HG03066 (cell line): Measurements from ENCODE around the gene PABPN1.

Source experiments
- ATAC-seq: cut with Tn5 transposase; IDR thresholded peaks from one replicate; pipeline ENCODE4 v1.9.1; 2021; ENCODE audit warnings: low read depth; ENCODE audit not compliant: unreplicated experiment

PABPN1 gene

DNA sequence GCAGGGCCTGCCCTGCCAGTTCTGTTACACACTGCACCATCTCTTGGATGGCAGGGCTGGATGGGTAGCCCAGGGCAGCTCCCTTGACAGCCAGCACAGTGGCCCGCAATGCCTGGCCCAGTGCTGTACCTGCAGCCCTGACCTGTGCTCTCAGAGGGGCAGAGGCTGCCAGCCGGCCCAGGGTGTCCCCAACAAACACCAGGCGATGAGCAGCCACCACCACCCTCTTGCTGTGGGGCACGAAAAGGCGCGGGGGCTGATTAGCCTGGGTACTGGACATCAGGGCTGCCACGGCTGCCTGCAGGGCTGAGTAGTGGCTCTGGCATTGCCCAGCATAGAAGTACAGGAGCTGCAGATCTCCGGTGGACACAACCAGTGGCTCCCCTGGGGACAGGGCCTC is 36.0 kb downstream of the PABPN1 start:
- no peak for ATAC-seq

- ATAC-seq, result no peak
Observed at GRCh38 chr14:23358042-23358441, 36.8 kb downstream of the PABPN1 start.

GRCh38 chr14:23358553-23359166 is 37.4 kb downstream of the PABPN1 start:
- ATAC-seq, result no peak

GRCh38 chr14:23359167-23359626 is 37.9 kb downstream of the PABPN1 start:
- ATAC-seq, result no peak

DNA sequence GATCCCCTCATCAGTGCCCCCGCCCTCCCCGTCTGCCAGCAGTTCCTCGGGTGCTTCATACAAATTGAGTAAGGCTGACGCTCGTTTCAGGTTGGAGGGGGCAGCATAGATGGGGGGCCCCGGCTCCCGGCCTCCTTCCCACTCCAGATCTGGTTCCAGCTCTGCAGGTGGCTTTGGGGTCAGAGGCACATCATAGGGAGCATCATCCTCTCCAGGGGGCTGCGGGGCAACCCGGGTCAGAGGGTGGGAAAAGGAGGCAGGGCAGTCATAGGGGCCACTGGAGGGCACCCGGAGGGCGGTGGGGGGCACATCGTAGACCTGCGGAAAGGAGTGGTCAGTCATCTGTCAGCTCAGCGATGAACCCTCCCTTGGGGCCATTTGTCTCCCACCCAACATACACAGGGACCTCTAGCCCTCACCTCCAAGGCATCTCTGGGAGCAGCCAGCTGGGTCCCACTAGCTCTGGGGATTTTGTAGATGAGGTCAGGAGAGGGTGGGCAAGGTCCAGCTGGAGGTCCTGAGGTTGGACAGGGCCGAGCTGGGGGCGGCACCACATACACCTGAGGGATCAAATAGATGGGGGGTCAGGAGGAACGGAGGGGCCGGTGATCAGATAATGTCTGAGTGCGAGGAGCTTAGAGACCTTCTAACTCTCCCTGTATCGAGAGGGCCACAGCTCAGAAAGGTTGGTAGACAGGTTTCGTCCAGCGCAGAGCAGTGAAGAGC is 38.6 kb downstream of the PABPN1 start:
- no peak for ATAC-seq

- no peak for ATAC-seq
Observed at GRCh38 chr14:23360496-23360895, 39.2 kb downstream of the PABPN1 start.

DNA sequence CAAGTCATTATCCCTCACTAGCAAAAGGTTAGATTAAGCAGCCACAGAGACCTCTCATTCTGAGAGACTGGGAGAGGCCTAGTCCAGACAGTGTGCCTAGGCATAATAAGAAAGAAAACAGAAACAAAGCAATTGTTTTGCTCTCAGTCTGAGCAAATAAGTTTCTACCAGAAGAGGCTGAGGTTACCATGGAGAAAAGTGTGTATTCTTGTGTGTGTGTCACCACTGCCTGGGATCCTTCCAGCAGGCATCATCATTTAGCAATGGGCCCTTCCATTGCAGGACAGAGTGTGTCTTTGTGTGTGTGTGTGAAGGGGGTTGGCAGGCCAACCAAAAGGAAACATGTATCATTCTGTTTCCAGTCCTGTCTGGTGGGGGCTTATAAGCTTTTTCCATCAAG is 40.1 kb downstream of the PABPN1 start:
- ATAC-seq, result no peak

- ATAC-seq, result no peak
Observed at GRCh38 chr14:23361763-23362162, 40.5 kb downstream of the PABPN1 start.

- ATAC-seq, result no peak
Observed at GRCh38 chr14:23362200-23362599, 40.9 kb downstream of the PABPN1 start.

DNA sequence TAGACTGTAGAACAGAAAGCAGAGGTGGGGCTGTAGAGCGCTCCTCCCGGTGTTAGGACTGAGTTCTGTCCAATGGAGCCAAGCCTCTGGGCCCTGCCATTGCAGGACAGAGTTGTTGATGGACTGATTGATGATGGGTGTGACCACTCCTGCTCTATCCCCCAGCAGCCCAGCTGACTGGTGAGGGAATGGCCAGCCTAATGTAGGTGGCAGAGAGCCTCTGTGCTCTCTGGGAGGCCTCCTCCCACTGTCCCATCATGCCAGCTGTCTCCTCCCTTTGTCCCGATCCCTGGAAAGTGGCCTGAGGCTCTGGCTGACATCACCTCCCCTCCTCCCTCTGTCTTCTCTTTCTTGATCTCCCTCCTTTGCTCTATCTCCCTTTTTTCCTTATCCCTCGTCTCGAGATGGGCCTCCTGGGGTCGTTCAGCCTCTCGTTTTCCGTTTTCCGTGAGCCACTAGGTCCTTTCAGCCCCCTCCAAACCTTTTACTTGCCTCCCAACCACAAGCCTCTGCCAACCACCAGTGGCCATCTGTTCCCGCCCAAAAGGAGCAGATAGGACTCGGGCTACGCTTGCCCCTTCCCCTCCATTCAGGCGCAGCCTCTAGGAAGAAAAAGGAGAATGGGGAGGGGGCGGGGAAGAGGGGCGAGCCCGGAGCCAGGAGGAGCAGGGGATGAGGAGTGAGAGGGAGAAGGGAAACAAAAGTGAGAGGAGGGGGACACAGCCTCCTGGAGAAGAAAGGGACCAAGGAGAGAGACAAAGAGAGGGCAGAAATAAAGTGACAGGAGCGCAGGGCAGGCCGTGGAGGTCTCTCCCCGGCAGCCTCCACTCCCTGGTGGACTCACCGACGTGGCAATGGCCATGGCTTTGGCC is 43.1 kb downstream of the PABPN1 start:
- no peak for ATAC-seq

GRCh38 chr14:23365036-23365731 is 43.9 kb downstream of the PABPN1 start, which contains the start of gene EFS:
TSS of gene EFS (minus strand) at chr14:23365172. CDS start at chr14:23365025, 147 bp downstream.
- ATAC-seq, result no peak

DNA sequence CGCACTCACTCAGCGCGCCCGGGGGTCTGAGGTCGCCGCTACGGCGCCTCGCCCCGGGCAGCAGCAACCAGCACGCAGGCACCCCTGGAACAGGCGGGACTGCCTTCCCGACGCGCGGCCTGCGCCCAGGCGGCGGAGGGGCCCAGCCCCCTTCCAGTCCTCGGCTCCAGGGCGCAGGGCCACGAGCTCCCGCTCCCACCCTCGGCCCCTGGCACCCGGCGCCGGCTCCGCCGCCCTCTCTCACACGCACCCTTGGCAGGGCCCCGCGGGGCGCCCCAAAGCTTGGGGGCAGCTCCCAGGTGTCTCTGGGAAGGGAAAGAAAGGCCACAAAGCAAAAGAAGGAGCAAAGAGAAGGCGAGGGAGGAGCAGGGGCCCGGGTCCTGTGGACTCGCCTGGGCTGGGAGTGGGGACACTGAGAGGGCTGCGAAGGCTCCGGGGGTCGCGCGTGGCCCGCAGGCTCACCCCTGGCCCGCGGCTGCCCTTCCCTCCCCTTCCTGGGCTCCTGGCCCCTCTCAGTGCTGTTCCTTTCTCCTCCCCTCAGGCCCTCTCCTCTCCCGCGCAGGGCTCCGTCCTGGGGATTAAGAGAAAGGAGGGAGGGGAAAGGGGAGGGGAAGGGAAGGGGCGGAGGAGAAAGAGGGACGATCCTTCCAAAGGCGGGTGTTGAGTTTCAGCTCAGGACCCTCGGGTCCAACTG is 44.6 kb downstream of the PABPN1 start:
- no peak for ATAC-seq

GRCh38 chr14:23366426-23366921 is 45.2 kb downstream of the PABPN1 start:
- ATAC-seq, result no peak

DNA sequence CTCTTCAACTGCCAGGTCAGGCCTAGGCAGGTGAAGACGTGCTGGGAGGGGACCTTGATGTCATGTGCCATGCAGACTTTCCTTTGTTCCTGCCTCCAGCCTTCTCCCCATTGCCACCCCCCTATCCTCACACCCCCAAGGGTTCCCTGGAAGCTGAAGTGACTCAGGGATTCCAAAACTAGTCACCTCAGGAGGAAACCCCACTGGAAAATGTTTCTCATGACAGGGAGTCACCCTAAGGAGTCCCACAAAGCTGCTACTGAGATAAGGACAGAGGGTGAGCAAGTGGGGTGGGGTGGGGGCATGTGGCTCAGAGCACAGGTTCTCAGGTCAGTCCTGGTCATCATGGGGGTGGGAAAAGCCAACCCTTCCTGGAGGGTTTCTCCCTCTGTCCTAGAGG is 49.0 kb downstream of the PABPN1 start:
- ATAC-seq, result no peak

DNA sequence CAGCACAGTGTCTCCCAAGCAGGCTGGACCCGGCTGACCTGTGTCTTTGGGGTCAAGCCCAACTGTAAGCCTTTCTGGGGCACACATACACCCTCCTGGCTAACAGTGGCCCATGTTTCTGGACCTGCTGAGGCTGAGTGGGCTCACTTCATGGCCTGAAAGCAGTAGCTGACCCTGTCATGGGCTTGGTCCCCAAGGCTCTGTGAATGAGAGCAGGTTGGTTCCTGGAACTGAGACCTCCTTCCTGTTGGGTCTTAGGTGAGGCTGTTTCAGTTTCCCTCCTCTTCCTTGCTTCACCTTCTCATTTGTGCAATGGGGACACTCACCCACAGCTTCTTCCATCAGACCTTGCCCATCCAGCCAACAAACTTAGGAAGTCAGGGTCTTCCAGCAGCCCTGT is 50.6 kb downstream of the PABPN1 start:
- ATAC-seq, result no peak

- ATAC-seq, result no peak
Observed at GRCh38 chr14:23372509-23372908, 51.3 kb downstream of the PABPN1 start, which contains the start of gene IL25. TSS of gene IL25 (plus strand) at chr14:23372809.

- no peak for ATAC-seq
Observed at GRCh38 chr14:23373041-23373440, 51.8 kb downstream of the PABPN1 start.
